DND-41 (cell line): ENCODE results near the gene FNDC7.

Experiments
- CTCF ChIP-seq: IDR thresholded peaks from 2 replicates; pipeline ENCODE4 v1.5.1; 2012; ENCODE audit warnings: borderline replicate concordance, low read length, moderate library complexity, mild to moderate bottlenecking; ENCODE audit not compliant: poor library complexity, severe bottlenecking; ENCODE audit errors: extremely low read depth
- EZH2 ChIP-seq: IDR thresholded peaks from 3 replicates; pipeline ENCODE4 v1.6.1; 2012; ENCODE audit warnings: borderline replicate concordance, low read depth, mild to moderate bottlenecking, moderate library complexity, low read length, inconsistent platforms; ENCODE audit not compliant: severe bottlenecking

- TF ChIP-seq CTCF = no peak
- no peak for TF ChIP-seq EZH2
These were observed 47.6 kb upstream of the FNDC7 start for GRCh38 chr1:108665067-108665466.
